PC-9 (cell line): Measurements from ENCODE around the gene RXRA. TPM values are rescaled to one million over a fixed set of nuclear protein-coding genes. Genes with fewer than 3 reads are reported as not detected.

Experiments used
- BruUV-seq: library from RNA; stranded (reverse); fragments of 400-500 nt; replicated peaks from 2 replicates; lab custom pipeline; 2021; lab: Mats Ljungman, UMichigan
- CTCF ChIA-PET: fragments of 300-600 bp; sonication (Branson Sonifier 250); formaldehyde crosslinking; loops from one replicate; lab custom pipeline; 2022; ENCODE audit warnings: antibody characterized with exemption; lab: Charles Lee
- POLR2A ChIA-PET: fragments of 300-600 bp; sonication (Branson Sonifier 250); formaldehyde crosslinking; loops from one replicate; lab custom pipeline; 2022; ENCODE audit warnings: antibody characterized with exemption; ENCODE audit not compliant: unreplicated experiment; lab: Charles Lee
- DNase-seq, 2 experiments: peaks; one replicate each; pipeline versions ENCODE4 v3.0.0 to v3.0.0-alpha.2; 2015 to 2022; ENCODE audit warnings: mixed read lengths in 1 of 2
- H2AFZ ChIP-seq: fragments of 200-600 bp; sonication (generic); 2 replicates; pipeline ENCODE4 v1.8.1; 2017; ENCODE audit warnings: antibody characterized with exemption
- H3F3A ChIP-seq: fragments of 200-600 bp; sonication (generic); 2 replicates; pipeline ENCODE4 v1.8.1; 2017; ENCODE audit warnings: antibody characterized with exemption, mild to moderate bottlenecking, low read depth; ENCODE audit not compliant: insufficient read depth
- H3K27ac ChIP-seq: fragments of 200-600 bp; sonication (generic); 2 replicates; pipeline ENCODE4 v1.6.1; 2016; ENCODE audit warnings: mixed run types
- H3K27me3 ChIP-seq: fragments of 200-600 bp; sonication (generic); 2 replicates; pipeline ENCODE4 v1.6.1; 2016; ENCODE audit warnings: low read depth, mixed run types; ENCODE audit not compliant: insufficient read depth
- H3K36me3 ChIP-seq: fragments of 200-600 bp; sonication (generic); 2 replicates; pipeline ENCODE4 v1.6.1; 2016; ENCODE audit warnings: low read depth, mixed run types
- H3K4me1 ChIP-seq: fragments of 200-600 bp; sonication (generic); replicated peaks from 2 replicates; pipeline ENCODE4 v1.6.1; 2016; ENCODE audit warnings: mixed run types; ENCODE audit not compliant: insufficient read depth
- H3K4me2 ChIP-seq: fragments of 200-600 bp; sonication (generic); 2 replicates; pipeline ENCODE4 v1.6.1; 2017; ENCODE audit warnings: mixed run types
- H3K4me3 ChIP-seq: fragments of 200-600 bp; sonication (generic); 2 replicates; pipeline ENCODE4 v1.6.1; 2016; ENCODE audit warnings: mixed run types
- H3K79me2 ChIP-seq: fragments of 200-600 bp; sonication (generic); 2 replicates; pipeline ENCODE4 v1.6.1; 2017; ENCODE audit warnings: low read depth, mixed run types
- H3K9me2 ChIP-seq: fragments of 200-600 bp; sonication (generic); 2 replicates; pipeline ENCODE4 v1.8.1; 2017; ENCODE audit warnings: mild to moderate bottlenecking; ENCODE audit not compliant: insufficient read depth
- H3K9me3 ChIP-seq: fragments of 200-600 bp; sonication (generic); 2 replicates; pipeline ENCODE4 v1.8.1; 2016; ENCODE audit warnings: low read depth; ENCODE audit not compliant: insufficient read depth
- H4K20me1 ChIP-seq: fragments of 200-600 bp; sonication (generic); 2 replicates; pipeline ENCODE4 v1.8.1; 2017; ENCODE audit not compliant: insufficient read depth
- CTCF ChIP-seq: fragments of 200-600 bp; sonication (generic); conservative IDR thresholded peaks from 2 replicates; pipeline ENCODE4 v1.6.1; 2017; ENCODE audit warnings: mixed run types, antibody characterized with exemption, mild to moderate bottlenecking, moderate library complexity
- EZH2 ChIP-seq: fragments of 200-600 bp; sonication (generic); IDR thresholded peaks from 2 replicates; pipeline ENCODE4 v1.8.0; 2017; ENCODE audit warnings: antibody characterized with exemption, low read depth
- intact Hi-C: fragments of 100-400 bp; cut with micrococcal nuclease; formaldehyde crosslinking; loops from one replicate; pipeline ENCODE4 v1.10.0; 2022; ENCODE audit not compliant: unreplicated experiment
- total RNA-seq: library from RNA; stranded (reverse); gene quantifications from 2 replicates; pipeline ENCODE4 v1.2.3, GENCODE V29; 2021

Gene RXRA
- total RNA-seq, 1 experiment from 2014 or later: 146 TPM

GRCh38 chr9:134326724-134327601 is 708 bp downstream of the RXRA start:
- no peaks in the 10 kb centered on the region for H3K9me3 ChIP-seq
- ChIA-PET POLR2A (interaction anchor here (0.6 kb wide), 2 partner anchors 51 to 85 kb away, joined by 3 to 5 read pairs; no protein-coding TSS in a partner anchor), CTCF (interaction anchor here (0.7 to 2.0 kb wide), 3 partner anchors 29 to 116 kb away, joined by 3 to 6 read pairs (median 4); no protein-coding TSS in a partner anchor)
- no TSS peak for BruUV-seq
- no peaks in the 10 kb centered on the region for H3K27me3 ChIP-seq
- no peak for TF ChIP-seq CTCF
- no peak for TF ChIP-seq EZH2
- no peaks in the 10 kb centered on the region for H3K36me3 ChIP-seq
- H3K4me1 ChIP-seq: peaks cover 32% of the 10 kb centered on the region
- peaks cover 38% of the 10 kb centered on the region for H4K20me1 ChIP-seq
- peaks cover 51% of the 10 kb centered on the region for H3K79me2 ChIP-seq
- peaks cover 20% of the 10 kb centered on the region; the same call in 1 of the 2 replicates for H3F3A ChIP-seq
- no peaks in the 10 kb centered on the region for H3K9me2 ChIP-seq
- no peak overlapping the region for H2AFZ ChIP-seq
- peak overlapping the region; percentile 93 for H3K4me2 ChIP-seq
- intact Hi-C loops: loop anchor here (2.0 kb wide), 1 partner anchor 116 kb away; no protein-coding TSS in a partner anchor
- H3K4me3 ChIP-seq: peak overlapping the region; percentile 69
- H3K27ac ChIP-seq: peak overlapping the region; percentile 24
- peak in 1 of 2 experiments; percentile 29 for DNase-seq

GRCh38 chr9:134327671-134328231 is 1.5 kb downstream of the RXRA start:
- Histone ChIP-seq H3F3A (peaks cover 20% of the 10 kb centered on the region; the same call in 1 of the 2 replicates), H3K27ac (peak overlapping the region; percentile 47), H4K20me1 (peaks cover 46% of the 10 kb centered on the region), H3K36me3 (no peaks in the 10 kb centered on the region), H3K9me2 (no peaks in the 10 kb centered on the region), H3K27me3 (no peaks in the 10 kb centered on the region), H2AFZ (no peak overlapping the region), H3K4me3 (peak overlapping the region; percentile 69), H3K79me2 (peaks cover 59% of the 10 kb centered on the region), H3K9me3 (no peaks in the 10 kb centered on the region), H3K4me2 (peak overlapping the region; percentile 93), H3K4me1 (peaks cover 32% of the 10 kb centered on the region)
- no peak for DNase-seq
- BruUV-seq: TSS peak; percentile 26
- intact Hi-C loops: loop anchor here (1.0 to 2.0 kb wide), 5 partner anchors 30 to 163 kb away; partner anchors contain the start of gene RNU6ATAC
- ChIA-PET CTCF (interaction anchor here (0.7 to 2.0 kb wide), 5 partner anchors 11 to 115 kb away, joined by 3 to 6 read pairs (median 4); no protein-coding TSS in a partner anchor), POLR2A (interaction anchor here (0.6 to 1.2 kb wide), 4 partner anchors 14 to 303 kb away, joined by 3 to 6 read pairs (median 4); partner anchors contain the start of gene BRD3OS)
- TF ChIP-seq CTCF (no peak), EZH2 (no peak)

- TF ChIP-seq CTCF (no peak), EZH2 (no peak)
- Histone ChIP-seq H3K4me3 (peak overlapping the region; percentile 69), H2AFZ (no peak overlapping the region), H3K27ac (peak overlapping the region; percentile 47), H3K9me3 (no peaks in the 10 kb centered on the region), H3K79me2 (peaks cover 66% of the 10 kb centered on the region), H3K36me3 (no peaks in the 10 kb centered on the region), H4K20me1 (peaks cover 53% of the 10 kb centered on the region), H3K27me3 (no peaks in the 10 kb centered on the region), H3F3A (peaks cover 20% of the 10 kb centered on the region; the same call in 1 of the 2 replicates), H3K9me2 (no peaks in the 10 kb centered on the region), H3K4me1 (peaks cover 33% of the 10 kb centered on the region), H3K4me2 (peak overlapping the region; percentile 93)
- intact Hi-C loops: loop anchor here (1.0 kb wide), 4 partner anchors 29 to 164 kb away; partner anchors contain the start of gene RNU6ATAC
- BruUV-seq: no TSS peak
- ChIA-PET CTCF (interaction anchor here (0.6 to 2.0 kb wide), 4 partner anchors 11 to 75 kb away, joined by 3 to 6 read pairs (median 4); no protein-coding TSS in a partner anchor), POLR2A (interaction anchor here (0.5 to 1.2 kb wide), 9 partner anchors 13 to 1195 kb away, joined by 3 to 6 read pairs (median 3); partner anchors contain the start of gene BRD3OS)
- peak; percentile 66 for DNase-seq
Observed at GRCh38 chr9:134328341-134328840, 2.1 kb downstream of the RXRA start.
